NOMO-1 treated with dmso at 0.1 percent for 144 hours (cell line): ENCODE data around the gene MT1A.

Source experiments
- DNase-seq: peaks from one replicate; lab custom pipeline; 2025; ENCODE audit not compliant: unreplicated experiment; lab: John Stamatoyannopoulos, UW

Gene MT1A

GRCh38 chr16:56675685-56676210 is 37.3 kb downstream of the MT1A start:
- DNase-seq: no peak

GRCh38 chr16:56677474-56677873 is 39.0 kb downstream of the MT1A start:
- no peak for DNase-seq

- DNase-seq: no peak
Observed at GRCh38 chr16:56679078-56679730, 40.7 kb downstream of the MT1A start.

GRCh38 chr16:56679818-56680217 is 41.4 kb downstream of the MT1A start:
- DNase-seq: no peak

GRCh38 chr16:56681939-56682702 is 43.7 kb downstream of the MT1A start, which contains the start of gene MT1X:
Gene MT1X (plus strand): TSS chr16:56682470. CDS start chr16:56682541, 71 bp downstream.
- DNase-seq: peak; percentile 88

- no peak for DNase-seq
Observed at GRCh38 chr16:56682703-56683397, 44.4 kb downstream of the MT1A start.

- no peak for DNase-seq
Observed at GRCh38 chr16:56683424-56684172, 45.1 kb downstream of the MT1A start.

GRCh38 chr16:56684256-56684925 is 45.9 kb downstream of the MT1A start:
- DNase-seq: no peak

GRCh38 chr16:56684926-56685590 is 46.6 kb downstream of the MT1A start:
- no peak for DNase-seq

- no peak for DNase-seq
Observed at GRCh38 chr16:56686758-56687157, 48.3 kb downstream of the MT1A start.

- no peak for DNase-seq
Observed at GRCh38 chr16:56688762-56689161, 50.3 kb downstream of the MT1A start.

- no peak for DNase-seq
Observed at GRCh38 chr16:56689171-56689570, 50.7 kb downstream of the MT1A start.
